Activated CD4-positive, alpha-beta T cell treated with anti-CD3 and anti-CD28 coated beads for 24 hours (primary cell): Measurements from ENCODE around the gene ARHGAP6.

Experiments
- DNase-seq, 2 donors: peaks; one replicate each; pipeline ENCODE4 v3.0.0-alpha.2; 2020; ENCODE audit warnings: low read depth in 2 of 2

Gene ARHGAP6

GRCh38 chrX:11103751-11104150, 562.0 kb downstream of the ARHGAP6 start:
- DNase-seq, result no peak

DNA sequence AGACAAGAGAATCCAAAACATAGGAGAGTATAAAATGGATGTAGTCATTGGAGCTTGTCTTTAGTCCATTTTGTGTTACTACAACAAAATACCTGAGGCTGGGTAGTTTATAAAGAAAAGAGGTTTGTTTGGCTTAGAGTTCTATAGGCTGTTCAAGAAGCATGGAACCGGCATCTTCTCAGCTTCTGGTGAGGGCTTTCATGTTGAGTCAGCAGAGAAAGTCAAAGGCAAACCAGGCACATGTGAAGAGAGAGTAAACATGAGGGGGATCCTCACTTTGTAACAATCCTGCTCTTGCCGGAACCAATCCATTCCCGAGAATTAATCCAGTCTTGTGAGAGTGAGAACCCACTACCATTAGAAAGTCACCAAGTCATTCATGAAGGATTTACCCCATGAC, 562.7 kb downstream of the ARHGAP6 start:
- no peak for DNase-seq

DNA sequence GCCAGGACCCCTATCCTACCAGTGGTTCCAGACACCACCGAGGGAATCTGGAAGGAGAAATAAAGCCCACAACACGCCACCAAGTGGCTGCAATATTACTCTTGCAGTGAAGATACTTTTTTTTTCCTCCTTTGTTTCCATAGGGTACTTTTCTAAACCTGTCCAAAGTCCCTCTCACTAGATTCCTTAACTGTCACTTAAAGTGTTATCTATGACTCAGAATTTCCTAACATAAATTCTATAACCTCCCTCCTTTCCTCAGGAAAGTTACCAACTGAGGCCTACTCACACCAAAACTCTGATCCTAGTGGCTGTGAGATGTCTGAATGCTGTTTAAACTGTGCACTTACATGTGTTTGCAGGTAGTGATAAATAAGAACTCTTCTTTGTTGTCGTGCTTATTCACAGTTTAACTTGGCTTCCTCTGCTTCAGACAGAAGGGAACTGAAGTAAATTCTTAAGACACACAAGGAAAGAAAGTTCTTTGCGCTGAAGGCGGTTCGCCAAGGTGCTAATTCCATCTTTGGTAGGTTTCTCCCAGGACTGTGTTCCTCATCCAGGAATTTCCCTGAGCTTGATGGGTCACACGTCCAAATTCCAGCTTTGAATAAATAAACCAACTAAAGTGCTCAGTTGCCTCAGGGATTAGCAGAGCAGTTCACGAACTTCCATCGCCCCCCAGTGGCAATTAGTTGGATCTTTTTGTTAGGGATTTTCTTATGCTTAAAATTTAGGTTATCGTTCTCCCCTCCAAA, 565.3 kb downstream of the ARHGAP6 start:
- no peak for DNase-seq

DNA sequence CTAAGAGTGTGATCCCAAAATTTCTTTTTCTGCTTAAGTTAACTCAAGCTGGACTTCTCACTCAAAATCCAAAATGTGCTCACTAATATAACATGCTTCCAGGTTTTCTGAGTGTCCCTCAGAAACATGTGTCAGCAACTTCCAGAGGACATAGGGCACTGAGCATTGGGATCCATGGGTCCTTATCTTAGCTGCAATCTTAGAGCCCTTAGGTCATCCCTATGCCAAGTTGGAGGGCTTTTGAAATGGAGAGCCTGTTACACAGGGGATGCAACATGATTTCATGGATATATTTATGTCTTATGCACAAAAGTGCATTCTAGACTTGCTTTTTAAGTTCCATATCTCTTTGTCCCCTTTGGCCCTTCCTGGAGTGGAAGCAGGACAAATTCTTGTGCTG, 566.3 kb downstream of the ARHGAP6 start:
- no peak for DNase-seq

GRCh38 chrX:11097933-11098332, 567.8 kb downstream of the ARHGAP6 start:
- no peak for DNase-seq

DNA sequence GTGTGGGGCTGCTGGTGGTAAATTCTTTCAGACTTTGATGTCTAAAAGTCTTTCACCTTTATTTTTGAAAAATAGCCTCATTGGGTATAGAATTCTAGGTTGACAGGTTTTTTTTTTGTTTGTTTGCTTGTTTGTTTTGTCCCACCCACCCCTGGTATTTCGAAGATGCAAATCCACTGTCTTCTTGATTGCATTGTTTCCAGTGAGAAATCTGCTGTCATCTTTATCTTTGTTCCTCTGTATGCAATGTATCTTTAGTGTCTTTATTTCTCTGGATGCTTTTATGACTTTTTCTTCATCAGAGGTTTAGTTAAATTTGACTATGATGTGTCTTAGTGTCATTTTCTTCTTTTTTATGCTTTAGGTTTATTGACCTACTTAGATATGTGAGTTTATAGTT, 575.9 kb downstream of the ARHGAP6 start:
- DNase-seq, result no peak
